Renal cortical epithelial cell (primary cell): ENCODE data around the gene SLC35A1. TPM values are rescaled to one million over a fixed set of nuclear protein-coding genes. Genes with fewer than 3 reads are reported as not detected.

Experiments used
- DNase-seq: peaks from one replicate; pipeline ENCODE4 v3.0.0-alpha.2; 2011; ENCODE audit warnings: low read depth
- total RNA-seq: library from RNA; depleted of rRNA; stranded (reverse); fragments of >200 nt; gene quantifications from 2 replicates; pipeline ENCODE4 v1.2.3, GENCODE V29; 2014

Gene SLC35A1
- total RNA-seq, 1 donor from 2014 or later = 27.7 TPM

GRCh38 chr6:87529221-87529620 is 56.4 kb downstream of the SLC35A1 start:
- no peak for DNase-seq

- no peak for DNase-seq
Observed at GRCh38 chr6:87534377-87535047, 61.7 kb downstream of the SLC35A1 start.

GRCh38 chr6:87538510-87539260 is 65.9 kb downstream of the SLC35A1 start:
- DNase-seq = no peak

GRCh38 chr6:87539554-87539953 is 66.8 kb downstream of the SLC35A1 start:
- no peak for DNase-seq

GRCh38 chr6:87540539-87540938 is 67.8 kb downstream of the SLC35A1 start:
- no peak for DNase-seq

- DNase-seq = no peak
Observed at GRCh38 chr6:87541041-87541440, 68.3 kb downstream of the SLC35A1 start.

- DNase-seq = no peak
Observed at GRCh38 chr6:87541744-87542143, 69.0 kb downstream of the SLC35A1 start.

- DNase-seq = peak; percentile 10
Observed at GRCh38 chr6:87543696-87544473, 71.1 kb downstream of the SLC35A1 start.

- DNase-seq = no peak
Observed at GRCh38 chr6:87544474-87544735, 71.6 kb downstream of the SLC35A1 start.

- DNase-seq = no peak
Observed at GRCh38 chr6:87551799-87552198, 79.0 kb downstream of the SLC35A1 start.

GRCh38 chr6:87553159-87553765 is 80.5 kb downstream of the SLC35A1 start:
- no peak for DNase-seq

- DNase-seq = no peak
Observed at GRCh38 chr6:87555506-87555905, 82.7 kb downstream of the SLC35A1 start.

GRCh38 chr6:87558446-87558845 is 85.7 kb downstream of the SLC35A1 start:
- DNase-seq = no peak

GRCh38 chr6:87561017-87561416 is 88.2 kb downstream of the SLC35A1 start:
- DNase-seq = no peak

Other genes starting within 250 kb of the SLC35A1 start
- gene SMIM8, start 150.4 kb upstream of the SLC35A1 start, total RNA-seq = 3.5 and 8.7 TPM in 2 replicates
- gene GJB7, start 143.7 kb upstream of the SLC35A1 start, total RNA-seq = not detected in 2 replicates
- 2.1 TPM in 1 of 2 replicates, not detected in the other for gene C6orf163, start 128.2 kb upstream of the SLC35A1 start, total RNA-seq
- gene CFAP206, start 65.0 kb upstream of the SLC35A1 start, total RNA-seq = 0.17 and 9.0 TPM in 2 replicates
- 46.1 and 54.2 TPM in 2 replicates for gene RARS2, start 117.0 kb downstream of the SLC35A1 start, total RNA-seq
- gene ORC3, start 117.2 kb downstream of the SLC35A1 start, total RNA-seq = 24.7 and 30.4 TPM in 2 replicates
- gene AKIRIN2, start 229.3 kb downstream of the SLC35A1 start, total RNA-seq = 19.4 and 29.7 TPM in 2 replicates